Measurements from ENCODE around the gene FOXR1. TPM values are rescaled to one million over a fixed set of nuclear protein-coding genes. Genes with fewer than 3 reads are reported as not detected.

Gene FOXR1
- total RNA-seq, 1 donor from 2014 or later: not detected

DNA sequence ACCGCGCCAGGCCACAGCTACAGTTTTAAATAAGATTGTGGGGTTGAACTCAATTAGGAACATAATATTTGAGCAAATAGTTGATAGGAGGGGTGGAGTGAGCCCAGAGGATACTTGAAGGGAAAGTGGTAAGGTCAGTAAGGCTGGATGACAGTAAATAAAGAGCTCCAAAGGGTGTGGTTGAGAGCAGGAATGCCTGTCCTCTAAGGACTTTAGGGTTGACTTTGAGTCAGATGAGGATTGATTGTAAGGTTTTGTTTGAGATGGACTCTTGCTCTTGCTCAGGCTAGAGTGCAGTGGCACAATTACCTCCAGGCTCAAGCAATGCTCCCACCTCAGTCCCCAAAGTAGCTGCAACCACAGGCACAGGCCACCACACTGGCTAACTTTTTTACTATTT lies 2.4 kb downstream of the FOXR1 start:
- peaks cover 17% of the 10 kb centered on the region for H3K27me3 Mint-ChIP-seq (ENCODE audit: low read depth, unreplicated experiment)
- H3K9me3 Mint-ChIP-seq (ENCODE audit: unreplicated experiment): peaks cover 4% of the 10 kb centered on the region
- TF ChIP-seq, protein P1, sequence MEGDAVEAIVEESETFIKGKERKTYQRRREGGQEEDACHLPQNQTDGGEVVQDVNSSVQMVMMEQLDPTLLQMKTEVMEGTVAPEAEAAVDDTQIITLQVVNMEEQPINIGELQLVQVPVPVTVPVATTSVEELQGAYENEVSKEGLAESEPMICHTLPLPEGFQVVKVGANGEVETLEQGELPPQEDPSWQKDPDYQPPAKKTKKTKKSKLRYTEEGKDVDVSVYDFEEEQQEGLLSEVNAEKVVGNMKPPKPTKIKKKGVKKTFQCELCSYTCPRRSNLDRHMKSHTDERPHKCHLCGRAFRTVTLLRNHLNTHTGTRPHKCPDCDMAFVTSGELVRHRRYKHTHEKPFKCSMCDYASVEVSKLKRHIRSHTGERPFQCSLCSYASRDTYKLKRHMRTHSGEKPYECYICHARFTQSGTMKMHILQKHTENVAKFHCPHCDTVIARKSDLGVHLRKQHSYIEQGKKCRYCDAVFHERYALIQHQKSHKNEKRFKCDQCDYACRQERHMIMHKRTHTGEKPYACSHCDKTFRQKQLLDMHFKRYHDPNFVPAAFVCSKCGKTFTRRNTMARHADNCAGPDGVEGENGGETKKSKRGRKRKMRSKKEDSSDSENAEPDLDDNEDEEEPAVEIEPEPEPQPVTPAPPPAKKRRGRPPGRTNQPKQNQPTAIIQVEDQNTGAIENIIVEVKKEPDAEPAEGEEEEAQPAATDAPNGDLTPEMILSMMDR (IDR thresholded peaks at IDR 0.05; ENCODE audit: insufficient read depth, low read depth, low read length): no peak
- no peak for TF ChIP-seq EZH2 (IDR thresholded peaks at IDR 0.05; ENCODE audit: insufficient read depth, low read length)
- H3K27ac ChIP-seq (ENCODE audit: low read depth, low read length): no peak overlapping the region
- no peaks in the 10 kb centered on the region for H3K36me3 Mint-ChIP-seq (ENCODE audit: low read depth, unreplicated experiment)
- no peaks in the 10 kb centered on the region for H3K36me3 ChIP-seq (ENCODE audit: insufficient read depth, low read length)
- H3K9me3 ChIP-seq (ENCODE audit: insufficient read depth, low read depth, low read length): no peaks in the 10 kb centered on the region
- H3K9ac ChIP-seq (ENCODE audit: low read length): no peak overlapping the region
- no peaks in the 10 kb centered on the region for H4K20me1 ChIP-seq (ENCODE audit: insufficient read depth, low read length)
- no peaks in the 10 kb centered on the region for H3K79me2 ChIP-seq (ENCODE audit: insufficient read depth, low read length)
- peaks cover 7% of the 10 kb centered on the region for H3K27me3 ChIP-seq (ENCODE audit: insufficient read depth, low read length)
- H3K4me3 Mint-ChIP-seq (ENCODE audit: unreplicated experiment): no peak overlapping the region
- DNase-seq (ENCODE audit: low read depth) (no peak), FAIRE-seq (no peak)
- H3K4me3 ChIP-seq (ENCODE audit: insufficient read depth, low read depth, low read length): no peak overlapping the region
- peaks cover 6% of the 10 kb centered on the region for H3K4me1 Mint-ChIP-seq (ENCODE audit: low read depth, unreplicated experiment)
- no peak overlapping the region for H2AFZ ChIP-seq (ENCODE audit: low read depth, low read length)
- H3K4me1 ChIP-seq (ENCODE audit: insufficient read depth, low read length): no peaks in the 10 kb centered on the region
- H3K27ac Mint-ChIP-seq (ENCODE audit: unreplicated experiment): no peak overlapping the region
- no peak overlapping the region for H3K4me2 ChIP-seq (ENCODE audit: low read length)

DNA sequence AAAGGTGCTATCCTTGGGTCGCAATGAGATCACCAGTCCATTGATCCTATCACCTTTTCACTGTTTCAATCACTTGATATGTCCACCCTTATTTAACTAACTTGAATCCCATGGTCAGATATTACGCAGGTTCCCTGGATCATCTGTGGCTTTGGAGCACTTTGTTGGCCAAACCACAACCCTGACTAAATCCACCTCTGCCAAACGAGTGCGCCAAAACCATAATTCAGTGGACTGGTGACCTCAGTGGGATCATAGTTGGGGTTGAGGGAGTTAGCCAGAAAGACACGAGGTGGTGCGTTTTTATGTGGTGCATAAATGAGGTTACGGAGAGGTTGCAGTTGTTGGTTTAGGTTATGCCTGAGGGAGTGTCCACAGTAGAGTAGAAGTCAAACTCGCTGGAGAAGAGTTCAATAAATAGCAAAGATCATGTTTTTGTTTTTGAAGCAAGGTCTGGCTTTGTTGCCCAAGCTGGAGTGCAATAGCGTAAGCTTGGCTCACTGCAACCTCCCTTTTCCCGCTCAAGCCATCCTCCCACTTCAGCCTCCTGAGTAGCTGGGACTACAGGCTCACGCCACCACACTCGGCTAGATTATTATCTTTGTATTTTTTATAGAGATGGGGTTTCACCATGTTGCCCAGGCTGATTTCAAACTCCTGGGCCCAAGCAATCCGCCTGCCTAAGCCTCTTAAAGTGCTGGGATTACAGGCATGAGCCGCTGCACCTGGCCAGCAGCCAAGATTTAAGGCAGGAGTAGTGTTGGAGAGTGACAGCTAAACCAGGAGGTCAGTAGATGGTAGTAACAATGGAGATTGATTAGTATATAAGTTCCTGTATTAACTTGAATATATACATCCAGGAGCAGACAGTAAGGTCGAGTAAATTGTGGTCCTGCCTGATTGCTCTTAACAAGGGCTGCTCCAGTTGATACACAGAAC lies 4.5 kb downstream of the FOXR1 start:
- Mint-ChIP-seq H3K36me3 (ENCODE audit: low read depth, unreplicated experiment) (no peaks in the 10 kb centered on the region), H3K27me3 (ENCODE audit: low read depth, unreplicated experiment) (peaks cover 27% of the 10 kb centered on the region), H3K4me3 (ENCODE audit: unreplicated experiment) (no peak overlapping the region), H3K27ac (ENCODE audit: unreplicated experiment) (peak overlapping the region; percentile 8), H3K4me1 (ENCODE audit: low read depth, unreplicated experiment) (peaks cover 6% of the 10 kb centered on the region), H3K9me3 (ENCODE audit: unreplicated experiment) (no peaks in the 10 kb centered on the region)
- FAIRE-seq: no peak
- no peak overlapping the region for H3K4me2 ChIP-seq (ENCODE audit: low read length)
- H3K27ac ChIP-seq (ENCODE audit: low read depth, low read length): no peak overlapping the region
- no peak for TF ChIP-seq EZH2 (IDR thresholded peaks at IDR 0.05; ENCODE audit: insufficient read depth, low read length)
- TF ChIP-seq, protein P1 (IDR thresholded peaks at IDR 0.05; ENCODE audit: insufficient read depth, low read depth, low read length): no peak
- no peaks in the 10 kb centered on the region for H3K36me3 ChIP-seq (ENCODE audit: insufficient read depth, low read length)
- H3K27me3 ChIP-seq (ENCODE audit: insufficient read depth, low read length): peaks cover 7% of the 10 kb centered on the region
- no peak overlapping the region for H3K9ac ChIP-seq (ENCODE audit: low read length)
- no peak overlapping the region for H3K4me3 ChIP-seq (ENCODE audit: insufficient read depth, low read depth, low read length)
- peak; percentile 78 for DNase-seq (ENCODE audit: low read depth)
- no peaks in the 10 kb centered on the region for H3K4me1 ChIP-seq (ENCODE audit: insufficient read depth, low read length)
- H2AFZ ChIP-seq (ENCODE audit: low read depth, low read length): no peak overlapping the region
- no peaks in the 10 kb centered on the region for H4K20me1 ChIP-seq (ENCODE audit: insufficient read depth, low read length)
- no peaks in the 10 kb centered on the region for H3K9me3 ChIP-seq (ENCODE audit: insufficient read depth, low read depth, low read length)
- no peaks in the 10 kb centered on the region for H3K79me2 ChIP-seq (ENCODE audit: insufficient read depth, low read length)

DNA sequence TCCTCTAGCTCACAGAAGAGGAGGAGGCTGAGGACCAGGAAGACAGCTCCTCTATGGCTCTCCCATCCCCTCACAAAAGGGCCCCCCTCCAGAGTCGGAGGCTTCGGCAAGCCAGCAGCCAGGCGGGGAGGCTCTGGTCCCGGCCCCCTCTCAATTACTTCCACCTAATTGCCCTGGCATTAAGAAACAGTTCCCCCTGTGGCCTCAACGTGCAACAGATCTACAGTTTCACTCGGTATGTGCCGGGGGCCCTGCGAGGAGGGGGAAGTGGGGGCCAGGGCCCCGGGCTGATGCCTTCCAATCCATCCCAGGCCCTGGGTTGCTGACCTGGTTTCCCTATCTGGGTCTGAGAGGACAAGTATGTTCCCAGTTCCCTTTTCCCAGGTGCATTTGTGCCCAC lies 7.9 kb downstream of the FOXR1 start:
- no peak for FAIRE-seq
- no peak for DNase-seq (ENCODE audit: low read depth)

More for the DNA sequence above, 7.9 kb downstream of the FOXR1 start:
- H3K9me3 Mint-ChIP-seq (ENCODE audit: unreplicated experiment): no peaks in the 10 kb centered on the region
- no peaks in the 10 kb centered on the region for H4K20me1 ChIP-seq (ENCODE audit: insufficient read depth, low read length)
- H3K36me3 ChIP-seq (ENCODE audit: insufficient read depth, low read length): no peaks in the 10 kb centered on the region
- H3K27ac ChIP-seq (ENCODE audit: low read depth, low read length): no peak overlapping the region
- no peaks in the 10 kb centered on the region for H3K36me3 Mint-ChIP-seq (ENCODE audit: low read depth, unreplicated experiment)
- H3K79me2 ChIP-seq (ENCODE audit: insufficient read depth, low read length): no peaks in the 10 kb centered on the region
- peaks cover 9% of the 10 kb centered on the region for H3K27me3 ChIP-seq (ENCODE audit: insufficient read depth, low read length)
- no peaks in the 10 kb centered on the region for H3K9me3 ChIP-seq (ENCODE audit: insufficient read depth, low read depth, low read length)
- H3K9ac ChIP-seq (ENCODE audit: low read length): no peak overlapping the region
- no peaks in the 10 kb centered on the region for H3K4me1 ChIP-seq (ENCODE audit: insufficient read depth, low read length)
- no peak overlapping the region for H3K4me3 ChIP-seq (ENCODE audit: insufficient read depth, low read depth, low read length)
- H3K27me3 Mint-ChIP-seq (ENCODE audit: low read depth, unreplicated experiment): peaks cover 24% of the 10 kb centered on the region
- peaks cover 6% of the 10 kb centered on the region for H3K4me1 Mint-ChIP-seq (ENCODE audit: low read depth, unreplicated experiment)
- H3K27ac Mint-ChIP-seq (ENCODE audit: unreplicated experiment): no peak overlapping the region
- no peak overlapping the region for H3K4me3 Mint-ChIP-seq (ENCODE audit: unreplicated experiment)
- no peak overlapping the region for H2AFZ ChIP-seq (ENCODE audit: low read depth, low read length)
- H3K4me2 ChIP-seq (ENCODE audit: low read length): no peak overlapping the region
- TF ChIP-seq, protein P1 (IDR thresholded peaks at IDR 0.05; ENCODE audit: insufficient read depth, low read depth, low read length): no peak
- TF ChIP-seq EZH2 (IDR thresholded peaks at IDR 0.05; ENCODE audit: insufficient read depth, low read length): no peak
